ENCODE measurements around the gene MTURN. TPM values are rescaled to one million over a fixed set of nuclear protein-coding genes. Genes with fewer than 3 reads are reported as not detected.

The MTURN gene
- total and polyA plus RNA-seq, 5 donors: 15.0 to 50.8 (median 28.2) TPM

GRCh38 chr7:30163231-30163894 is 28.6 kb downstream of the MTURN start:
- H3K4me1 ChIP-seq (ENCODE audit: control insufficient read depth, insufficient read depth, low read length): peaks cover 2% of the 10 kb centered on the region

GRCh38 chr7:30164567-30164966 is 29.8 kb downstream of the MTURN start:
- H3K27ac ChIP-seq (ENCODE audit: low read length): no peak overlapping the region
- no peaks in the 10 kb centered on the region for H3K9me3 ChIP-seq (ENCODE audit: control insufficient read depth, low read length)
- no peaks in the 10 kb centered on the region for H3K27me3 ChIP-seq (ENCODE audit: control insufficient read depth, insufficient read depth)
- DNase-seq (no peak), ATAC-seq (peak; percentile 58 to 65)
- peaks cover 2% of the 10 kb centered on the region for H3K4me1 ChIP-seq (ENCODE audit: control insufficient read depth, insufficient read depth, low read length)
- intact Hi-C loops (cut with DNase I): loop anchor here (2.0 to 10.0 kb wide), 6 partner anchors 80 to 400 kb away; no protein-coding TSS in a partner anchor
- WGBS: 72% methylated on average over 6 of the region's 6 CpGs
- no peak overlapping the region for H3K4me3 ChIP-seq (ENCODE audit: low read length)

More at GRCh38 chr7:30163231-30163894, 28.6 kb downstream of the MTURN start:
- H3K4me3 ChIP-seq (ENCODE audit: low read length): no peak overlapping the region
- H3K27ac ChIP-seq (ENCODE audit: low read length): peak overlapping the region; percentile 52
- ATAC-seq (peak; percentile 43 to 80), DNase-seq (peak; percentile 44 to 75 (median 63))
- H3K27me3 ChIP-seq (ENCODE audit: control insufficient read depth, insufficient read depth): no peaks in the 10 kb centered on the region
- WGBS: 49% methylated on average over 13 of the region's 13 CpGs
- intact Hi-C loops (cut with DNase I): loop anchor here (10.0 kb wide), 5 partner anchors 81 to 401 kb away; no protein-coding TSS in a partner anchor
- no peaks in the 10 kb centered on the region for H3K9me3 ChIP-seq (ENCODE audit: control insufficient read depth, low read length)

- ATAC-seq: no peak
- DNase-seq: no peak
- Histone ChIP-seq H3K4me1 (ENCODE audit: control insufficient read depth, insufficient read depth, low read length) (no peaks in the 10 kb centered on the region), H3K4me3 (ENCODE audit: low read length) (no peak overlapping the region), H3K27me3 (ENCODE audit: control insufficient read depth, insufficient read depth) (no peaks in the 10 kb centered on the region), H3K9me3 (ENCODE audit: control insufficient read depth, low read length) (no peaks in the 10 kb centered on the region), H3K27ac (ENCODE audit: low read length) (no peak overlapping the region)
- 92% methylated on average over 3 of the region's 3 CpGs for WGBS
- intact Hi-C loops (cut with DNase I): loop anchor here (2.0 to 10.0 kb wide), 6 partner anchors 79 to 399 kb away; no protein-coding TSS in a partner anchor
These were observed 30.8 kb downstream of the MTURN start for GRCh38 chr7:30165590-30165989.

- H3K27me3 ChIP-seq (ENCODE audit: control insufficient read depth, insufficient read depth): no peaks in the 10 kb centered on the region
- DNase-seq: no peak
- no peak for ATAC-seq
- H3K4me3 ChIP-seq (ENCODE audit: low read length): no peak overlapping the region
- H3K4me1 ChIP-seq (ENCODE audit: control insufficient read depth, insufficient read depth, low read length): no peaks in the 10 kb centered on the region
- WGBS: 93% methylated on average over 12 of the region's 12 CpGs
- H3K9me3 ChIP-seq (ENCODE audit: control insufficient read depth, low read length): no peaks in the 10 kb centered on the region
- no peak overlapping the region for H3K27ac ChIP-seq (ENCODE audit: low read length)
- intact Hi-C loops (cut with DNase I): loop anchor here (10.0 kb wide), 5 partner anchors 79 to 399 kb away; no protein-coding TSS in a partner anchor
These were observed 31.5 kb downstream of the MTURN start for GRCh38 chr7:30166155-30166840.

GRCh38 chr7:30166841-30167235 is 32.1 kb downstream of the MTURN start:
- 80% methylated on average over 5 of the region's 5 CpGs for WGBS
- Histone ChIP-seq H3K27me3 (ENCODE audit: control insufficient read depth, insufficient read depth) (no peaks in the 10 kb centered on the region), H3K4me3 (ENCODE audit: low read length) (no peak overlapping the region), H3K27ac (ENCODE audit: low read length) (no peak overlapping the region), H3K4me1 (ENCODE audit: control insufficient read depth, insufficient read depth, low read length) (peaks cover 4% of the 10 kb centered on the region), H3K9me3 (ENCODE audit: control insufficient read depth, low read length) (no peaks in the 10 kb centered on the region)
- intact Hi-C loops (cut with DNase I): loop anchor here (10.0 kb wide), 5 partner anchors 78 to 398 kb away; no protein-coding TSS in a partner anchor
- no peak for ATAC-seq
- DNase-seq: no peak

GRCh38 chr7:30167901-30168300 is 33.1 kb downstream of the MTURN start:
- intact Hi-C loops (cut with DNase I): loop anchor here (10.0 kb wide), 5 partner anchors 77 to 397 kb away; no protein-coding TSS in a partner anchor
- H3K9me3 ChIP-seq (ENCODE audit: control insufficient read depth, low read length): no peaks in the 10 kb centered on the region
- peaks cover 8% of the 10 kb centered on the region for H3K4me1 ChIP-seq (ENCODE audit: control insufficient read depth, insufficient read depth, low read length)
- H3K4me3 ChIP-seq (ENCODE audit: low read length): no peak overlapping the region
- WGBS: 76% methylated on average over 6 of the region's 6 CpGs
- no peak for ATAC-seq
- DNase-seq: no peak
- no peaks in the 10 kb centered on the region for H3K27me3 ChIP-seq (ENCODE audit: control insufficient read depth, insufficient read depth)
- no peak overlapping the region for H3K27ac ChIP-seq (ENCODE audit: low read length)

GRCh38 chr7:30168835-30169573 is 34.2 kb downstream of the MTURN start:
- intact Hi-C loops (cut with DNase I): loop anchor here (10.0 kb wide), 5 partner anchors 76 to 396 kb away; no protein-coding TSS in a partner anchor
- no peaks in the 10 kb centered on the region for H3K27me3 ChIP-seq (ENCODE audit: control insufficient read depth, insufficient read depth)
- H3K4me1 ChIP-seq (ENCODE audit: control insufficient read depth, insufficient read depth, low read length): peaks cover 17% of the 10 kb centered on the region
- DNase-seq: no peak
- H3K4me3 ChIP-seq (ENCODE audit: low read length): no peak overlapping the region
- 76% methylated on average over 16 of the region's 16 CpGs for WGBS
- H3K27ac ChIP-seq (ENCODE audit: low read length): no peak overlapping the region
- ATAC-seq: peak in 1 of 2 donors; percentile 11
- H3K9me3 ChIP-seq (ENCODE audit: control insufficient read depth, low read length): no peaks in the 10 kb centered on the region

GRCh38 chr7:30169579-30169978 is 34.8 kb downstream of the MTURN start:
- no peaks in the 10 kb centered on the region for H3K27me3 ChIP-seq (ENCODE audit: control insufficient read depth, insufficient read depth)
- H3K9me3 ChIP-seq (ENCODE audit: control insufficient read depth, low read length): no peaks in the 10 kb centered on the region
- intact Hi-C loops (cut with DNase I): loop anchor here (10.0 kb wide), 5 partner anchors 75 to 395 kb away; no protein-coding TSS in a partner anchor
- DNase-seq (no peak), ATAC-seq (no peak)
- H3K27ac ChIP-seq (ENCODE audit: low read length): no peak overlapping the region
- H3K4me1 ChIP-seq (ENCODE audit: control insufficient read depth, insufficient read depth, low read length): peaks cover 17% of the 10 kb centered on the region
- 77% methylated on average over 2 of the region's 2 CpGs for WGBS
- H3K4me3 ChIP-seq (ENCODE audit: low read length): no peak overlapping the region

GRCh38 chr7:30170476-30171205 is 35.9 kb downstream of the MTURN start:
- no peak overlapping the region for H3K27ac ChIP-seq (ENCODE audit: low read length)
- intact Hi-C loops (cut with DNase I): no loop called here
- no peaks in the 10 kb centered on the region for H3K9me3 ChIP-seq (ENCODE audit: control insufficient read depth, low read length)
- ATAC-seq (no peak), DNase-seq (no peak)
- no peak overlapping the region for H3K4me3 ChIP-seq (ENCODE audit: low read length)
- H3K27me3 ChIP-seq (ENCODE audit: control insufficient read depth, insufficient read depth): no peaks in the 10 kb centered on the region
- 78% methylated on average over 6 of the region's 6 CpGs for WGBS
- H3K4me1 ChIP-seq (ENCODE audit: control insufficient read depth, insufficient read depth, low read length): peaks cover 19% of the 10 kb centered on the region

- peaks cover 19% of the 10 kb centered on the region for H3K4me1 ChIP-seq (ENCODE audit: control insufficient read depth, insufficient read depth, low read length)
- H3K27me3 ChIP-seq (ENCODE audit: control insufficient read depth, insufficient read depth): no peaks in the 10 kb centered on the region
- ATAC-seq: no peak
- WGBS: 77% methylated on average over 9 of the region's 9 CpGs
- intact Hi-C loops (cut with DNase I): no loop called here
- DNase-seq: no peak
- no peaks in the 10 kb centered on the region for H3K9me3 ChIP-seq (ENCODE audit: control insufficient read depth, low read length)
- no peak overlapping the region for H3K4me3 ChIP-seq (ENCODE audit: low read length)
- H3K27ac ChIP-seq (ENCODE audit: low read length): no peak overlapping the region
These were observed 37.1 kb downstream of the MTURN start for GRCh38 chr7:30171766-30172447.
